ENCODE data around the gene RBMS1. TPM values are rescaled to one million over a fixed set of nuclear protein-coding genes. Genes with fewer than 3 reads are reported as not detected.

The RBMS1 gene
- total RNA-seq, 4 donors from 2014 or later: 26.3 to 52.5 (median 37.5) TPM

GRCh38 chr2:160326786-160327185 is 166.8 kb downstream of the RBMS1 start:
- no peak for DNase-seq
- Histone ChIP-seq H3K27ac (no peak overlapping the region), H3K36me3 (no peaks in the 10 kb centered on the region), H3K27me3 (no peaks in the 10 kb centered on the region), H3K9me3 (no peaks in the 10 kb centered on the region), H3K4me3 (no peak overlapping the region), H3K4me1 (peaks cover 4 to 85% (median 12%) of the 10 kb centered on the region in 3 donors)
- intact Hi-C loops (cut with DNase I): loop anchor here (10.0 kb wide), 1 partner anchor 78 kb away; no protein-coding TSS in a partner anchor
- no peak for TF ChIP-seq CTCF (IDR thresholded peaks at IDR 0.05)
- no peak for TF ChIP-seq POLR2A (IDR thresholded peaks at IDR 0.05)

GRCh38 chr2:160325418-160325817 is 168.2 kb downstream of the RBMS1 start:
- Histone ChIP-seq H3K4me3 (no peak overlapping the region), H3K9me3 (no peaks in the 10 kb centered on the region), H3K36me3 (no peaks in the 10 kb centered on the region), H3K4me1 (peaks cover 16 to 85% (median 16%) of the 10 kb centered on the region in 3 donors), H3K27me3 (no peaks in the 10 kb centered on the region), H3K27ac (no peak overlapping the region)
- DNase-seq: no peak
- 62 to 63% methylated on average over 2 of the region's 2 CpGs for WGBS, 2 donors
- TF ChIP-seq CTCF (IDR thresholded peaks at IDR 0.05): no peak
- TF ChIP-seq POLR2A (IDR thresholded peaks at IDR 0.05): no peak
- intact Hi-C loops (cut with DNase I): loop anchor here (10.0 kb wide), 1 partner anchor 79 kb away; no protein-coding TSS in a partner anchor

GRCh38 chr2:160324917-160325316 is 168.7 kb downstream of the RBMS1 start:
- no peak for DNase-seq
- no peak for TF ChIP-seq CTCF (IDR thresholded peaks at IDR 0.05)
- no peak for TF ChIP-seq POLR2A (IDR thresholded peaks at IDR 0.05)
- no peaks in the 10 kb centered on the region for H3K9me3 ChIP-seq
- H3K36me3 ChIP-seq: no peaks in the 10 kb centered on the region
- H3K4me3 ChIP-seq: no peak overlapping the region
- H3K27ac ChIP-seq: no peak overlapping the region
- peaks cover 16 to 84% (median 18%) of the 10 kb centered on the region in 3 donors for H3K4me1 ChIP-seq
- intact Hi-C loops (cut with DNase I): loop anchor here (5.0 to 10.0 kb wide), 2 partner anchors 73 to 80 kb away; no protein-coding TSS in a partner anchor
- H3K27me3 ChIP-seq: no peaks in the 10 kb centered on the region
- WGBS, 2 donors: 78 to 81% methylated on average over 3 of the region's 3 CpGs

- TF ChIP-seq CTCF (IDR thresholded peaks at IDR 0.05): peak; percentile 40 to 77 (median 70)
- no peak for TF ChIP-seq POLR2A (IDR thresholded peaks at IDR 0.05)
- DNase-seq: no peak
- Histone ChIP-seq H3K4me1 (peaks cover 16 to 78% (median 18%) of the 10 kb centered on the region in 3 donors), H3K36me3 (no peaks in the 10 kb centered on the region), H3K9me3 (no peaks in the 10 kb centered on the region), H3K4me3 (no peak overlapping the region), H3K27me3 (no peaks in the 10 kb centered on the region), H3K27ac (no peak overlapping the region)
- intact Hi-C loops (cut with DNase I): loop anchor here (5.0 to 10.0 kb wide), 2 partner anchors 72 to 81 kb away; no protein-coding TSS in a partner anchor
- 40 to 44% methylated on average over 12 of the region's 12 CpGs for WGBS, 2 donors
These were observed 169.3 kb downstream of the RBMS1 start for GRCh38 chr2:160324161-160324800.

GRCh38 chr2:160322320-160322719 is 171.3 kb downstream of the RBMS1 start:
- Histone ChIP-seq H3K4me3 (no peak overlapping the region), H3K4me1 (peaks cover 20 to 78% (median 21%) of the 10 kb centered on the region in 3 donors), H3K27me3 (no peaks in the 10 kb centered on the region), H3K36me3 (no peaks in the 10 kb centered on the region), H3K9me3 (no peaks in the 10 kb centered on the region), H3K27ac (no peak overlapping the region)
- no peak for TF ChIP-seq POLR2A (IDR thresholded peaks at IDR 0.05)
- no peak for TF ChIP-seq CTCF (IDR thresholded peaks at IDR 0.05)
- WGBS, 2 donors: 51 to 67% methylated on average over 3 of the region's 3 CpGs
- intact Hi-C loops (cut with DNase I): loop anchor here (5.0 to 10.0 kb wide), 2 partner anchors 70 to 82 kb away; no protein-coding TSS in a partner anchor
- no peak for DNase-seq

Data from esophagus squamous epithelium (tissue), 5 donors.